HepG2 (cell line): ENCODE data around the gene UTP11. TPM values are rescaled to one million over a fixed set of nuclear protein-coding genes. Genes with fewer than 3 reads are reported as not detected.

ENCODE experiments used
- CBX1 ChIP-seq: IDR thresholded peaks from one replicate; pipeline ENCODE4 v1.6.1; 2016; ENCODE audit warnings: antibody characterized with exemption, low read depth
- HNF4A ChIP-seq: sonication (generic); formaldehyde crosslinking; IDR thresholded peaks from 2 replicates; pipeline ENCODE4 v1.4.0; 2020; ENCODE audit warnings: missing genetic modification reagents
- MIER3 ChIP-seq: IDR thresholded peaks from 2 replicates; pipeline ENCODE4 v1.6.1; 2016; ENCODE audit warnings: missing compliant biosample characterization, borderline replicate concordance
- PPARG ChIP-seq: conservative IDR thresholded peaks from 2 replicates; pipeline ENCODE4 v1.6.1; 2016; ENCODE audit warnings: missing biosample characterization, missing genetic modification reagents
- RAD51 ChIP-seq: fragments of 450-650 bp; IDR thresholded peaks from 2 replicates; pipeline ENCODE4 v1.6.1; 2016; ENCODE audit warnings: borderline replicate concordance
- RFXANK ChIP-seq: IDR thresholded peaks from 2 replicates; pipeline ENCODE4 v1.6.1; 2016
- ZBTB21 ChIP-seq: sonication (generic); formaldehyde crosslinking; IDR thresholded peaks from 2 replicates; pipeline ENCODE4 v1.4.0; 2020; ENCODE audit warnings: missing genetic modification reagents
- ZKSCAN8 ChIP-seq: IDR thresholded peaks from 2 replicates; pipeline ENCODE4 v1.6.1; 2016; ENCODE audit warnings: borderline replicate concordance, missing genetic modification reagents, missing compliant biosample characterization
- ZNF232 ChIP-seq: sonication (generic); formaldehyde crosslinking; IDR thresholded peaks from 2 replicates; pipeline ENCODE4 v1.4.0; 2020; ENCODE audit warnings: missing genetic modification reagents, borderline replicate concordance
- ZNF253 ChIP-seq: sonication (generic); formaldehyde crosslinking; IDR thresholded peaks from 2 replicates; pipeline ENCODE4 v1.8.0; 2022; ENCODE audit warnings: mild to moderate bottlenecking, missing genetic modification reagents, borderline replicate concordance
- ZNF557 ChIP-seq: sonication (generic); formaldehyde crosslinking; IDR thresholded peaks from 2 replicates; pipeline ENCODE4 v1.4.0; 2020; ENCODE audit warnings: missing genetic modification reagents
- ZNF598 ChIP-seq: sonication (generic); formaldehyde crosslinking; IDR thresholded peaks from 2 replicates; pipeline ENCODE4 v1.5.1; 2020; ENCODE audit warnings: mild to moderate bottlenecking, missing genetic modification reagents, borderline replicate concordance
- ZNF713 ChIP-seq: sonication (generic); formaldehyde crosslinking; IDR thresholded peaks from 2 replicates; pipeline ENCODE4 v1.4.0; 2020; ENCODE audit warnings: mild to moderate bottlenecking, missing genetic modification reagents
- polyA plus RNA-seq, 8 experiments: library from polyadenylated mRNA; depleted of rRNA in 3 of 8; stranded (reverse) in 7 of 8; unstranded in 1 of 8; fragments of >200 nt; fragmentation: Illumina TruSeq in 4 of 8; extraction: Trizol in 4 of 8; gene quantifications; 2 replicates each; pipeline versions ENCODE4 v1.2.1 to v1.2.3, GENCODE V29; 2011 to 2016; ENCODE audit warnings: low read depth in 4 of 8, missing spikeins in 1 of 8, mixed read lengths in 1 of 8; ENCODE audit not compliant: insufficient read depth in 1 of 8
- total RNA-seq, 5 experiments: library from RNA; depleted of rRNA; stranded (reverse); fragments of >200 nt; fragmentation: Illumina TruSeq; extraction: Trizol; gene quantifications; 2 replicates each; pipeline ENCODE4 v1.2.3, GENCODE V29; 2016; ENCODE audit warnings: low read depth in 1 of 5
- TF ChIP-seq, protein P1 (sequence below), 2 experiments: sonication (generic) in 1 of 2; formaldehyde crosslinking in 1 of 2; IDR thresholded peaks; 2 replicates each; pipeline versions ENCODE4 v1.5.1 to v1.6.1; 2011 to 2020; ENCODE audit warnings: borderline replicate concordance in 1 of 2, low read depth in 1 of 2, low read length in 1 of 2, mild to moderate bottlenecking in 1 of 2, missing genetic modification reagents in 1 of 2, moderate library complexity in 1 of 2
- TF ChIP-seq, protein P2 (sequence below): sonication (generic); formaldehyde crosslinking; IDR thresholded peaks from 2 replicates; pipeline ENCODE4 v1.8.1; 2023; ENCODE audit warnings: mild to moderate bottlenecking, missing genetic modification reagents
- TF ChIP-seq, protein P3 (sequence below): sonication (generic); formaldehyde crosslinking; IDR thresholded peaks from 2 replicates; pipeline ENCODE4 v1.4.0; 2020; ENCODE audit warnings: missing genetic modification reagents; ENCODE audit errors: not compliant biosample characterization
- TF ChIP-seq, protein P4 (sequence below): sonication (generic); formaldehyde crosslinking; conservative IDR thresholded peaks from 2 replicates; pipeline ENCODE4 v1.8.0; 2022; ENCODE audit warnings: low read depth, missing genetic modification reagents
- TF ChIP-seq, protein P5 (sequence below): IDR thresholded peaks from 2 replicates; pipeline ENCODE4 v1.6.1; 2016; ENCODE audit warnings: control low read depth
- TF ChIP-seq, protein P6 (sequence below): sonication (generic); formaldehyde crosslinking; IDR thresholded peaks from 2 replicates; pipeline ENCODE4 v1.5.0; 2020; ENCODE audit warnings: missing genetic modification reagents, mild to moderate bottlenecking, borderline replicate concordance

The UTP11 gene
- total and polyA plus RNA-seq, 2 of the 13 experiments (the other 11 are each of a cell fraction or from before 2014, with no cell fraction given): 13.5 to 44.8 TPM

DNA sequence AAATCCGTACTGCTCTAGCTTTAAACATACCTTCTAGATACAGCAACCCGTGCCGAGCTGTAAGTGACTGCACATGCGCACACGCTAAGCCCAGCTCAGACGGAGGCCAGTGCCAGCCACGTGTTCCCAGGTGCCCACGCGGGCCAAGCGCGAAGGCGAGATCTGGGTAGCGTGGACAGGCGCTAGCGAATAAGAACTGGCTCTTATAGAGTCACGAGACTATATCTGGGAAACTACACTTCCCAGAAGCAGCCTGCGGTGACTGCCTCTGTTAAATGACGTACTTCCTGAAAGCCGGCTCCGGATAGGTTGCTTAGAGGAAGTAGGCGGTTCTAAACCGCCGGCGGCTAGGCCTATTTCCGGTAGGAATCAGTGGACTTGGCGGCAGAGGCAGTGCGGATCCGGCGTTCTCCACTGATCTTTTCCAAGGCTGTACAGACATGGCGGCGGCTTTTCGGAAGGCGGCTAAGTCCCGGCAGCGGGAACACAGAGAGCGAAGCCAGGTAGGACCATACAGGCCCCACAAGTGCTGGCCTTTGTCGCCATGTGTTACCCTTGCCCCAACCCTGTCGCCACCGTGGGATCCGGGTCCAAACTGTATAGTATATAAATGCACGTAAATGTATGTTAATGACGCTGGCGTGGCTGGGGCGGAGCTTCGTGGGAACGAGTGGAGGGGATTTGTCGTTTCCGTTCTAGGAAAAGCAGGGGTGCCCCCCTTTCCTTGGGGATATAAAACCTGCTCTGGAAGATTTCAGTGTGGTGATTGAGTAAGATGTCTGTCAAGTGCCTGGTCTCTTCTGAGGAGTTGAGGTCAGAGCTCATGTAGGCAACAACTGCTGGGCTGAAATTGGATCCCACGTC lies at the start of gene UTP11 (continued):
- TF ChIP-seq, protein P1, sequence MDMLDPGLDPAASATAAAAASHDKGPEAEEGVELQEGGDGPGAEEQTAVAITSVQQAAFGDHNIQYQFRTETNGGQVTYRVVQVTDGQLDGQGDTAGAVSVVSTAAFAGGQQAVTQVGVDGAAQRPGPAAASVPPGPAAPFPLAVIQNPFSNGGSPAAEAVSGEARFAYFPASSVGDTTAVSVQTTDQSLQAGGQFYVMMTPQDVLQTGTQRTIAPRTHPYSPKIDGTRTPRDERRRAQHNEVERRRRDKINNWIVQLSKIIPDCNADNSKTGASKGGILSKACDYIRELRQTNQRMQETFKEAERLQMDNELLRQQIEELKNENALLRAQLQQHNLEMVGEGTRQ (IDR thresholded peaks at IDR 0.05; ENCODE audit: low read depth, low read length): peak; percentile 78
- TF ChIP-seq, protein P1 (CRISPR knock-in tag; IDR thresholded peaks at IDR 0.05; ENCODE audit: borderline replicate concordance): peak; percentile 91
- TF ChIP-seq PPARG (CRISPR knock-in tag) (peak; percentile 72), HNF4A (CRISPR knock-in tag) (no peak), ZNF598 (CRISPR knock-in tag) (peak; percentile 66; the same call in 1 of the 2 replicates), ZNF557 (CRISPR knock-in tag) (0 out of 2 replicates have a peak, but pooled peaks have one; percentile 59), RFXANK (CRISPR knock-in tag) (peak; percentile 77; the same call in 1 of the 2 replicates), CBX1 (peak; percentile 75), ZNF232 (CRISPR knock-in tag) (peak; percentile 98), ZNF713 (CRISPR knock-in tag) (no peak), ZKSCAN8 (CRISPR knock-in tag) (0 out of 2 replicates have a peak, but pooled peaks have one; percentile 65), ZBTB21 (peak; percentile 86), MIER3 (CRISPR knock-in tag) (peak; percentile 90; the same call in 1 of the 2 replicates), ZNF253 (CRISPR knock-in tag) (peak; percentile 97; the same call in 1 of the 2 replicates), RAD51 (peak; percentile 11; the same call in 1 of the 2 replicates)
- TF ChIP-seq, protein P2, sequence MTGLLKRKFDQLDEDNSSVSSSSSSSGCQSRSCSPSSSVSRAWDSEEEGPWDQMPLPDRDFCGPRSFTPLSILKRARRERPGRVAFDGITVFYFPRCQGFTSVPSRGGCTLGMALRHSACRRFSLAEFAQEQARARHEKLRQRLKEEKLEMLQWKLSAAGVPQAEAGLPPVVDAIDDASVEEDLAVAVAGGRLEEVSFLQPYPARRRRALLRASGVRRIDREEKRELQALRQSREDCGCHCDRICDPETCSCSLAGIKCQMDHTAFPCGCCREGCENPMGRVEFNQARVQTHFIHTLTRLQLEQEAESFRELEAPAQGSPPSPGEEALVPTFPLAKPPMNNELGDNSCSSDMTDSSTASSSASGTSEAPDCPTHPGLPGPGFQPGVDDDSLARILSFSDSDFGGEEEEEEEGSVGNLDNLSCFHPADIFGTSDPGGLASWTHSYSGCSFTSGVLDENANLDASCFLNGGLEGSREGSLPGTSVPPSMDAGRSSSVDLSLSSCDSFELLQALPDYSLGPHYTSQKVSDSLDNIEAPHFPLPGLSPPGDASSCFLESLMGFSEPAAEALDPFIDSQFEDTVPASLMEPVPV (CRISPR knock-in tag): peak; percentile 89
- TF ChIP-seq, protein P3, sequence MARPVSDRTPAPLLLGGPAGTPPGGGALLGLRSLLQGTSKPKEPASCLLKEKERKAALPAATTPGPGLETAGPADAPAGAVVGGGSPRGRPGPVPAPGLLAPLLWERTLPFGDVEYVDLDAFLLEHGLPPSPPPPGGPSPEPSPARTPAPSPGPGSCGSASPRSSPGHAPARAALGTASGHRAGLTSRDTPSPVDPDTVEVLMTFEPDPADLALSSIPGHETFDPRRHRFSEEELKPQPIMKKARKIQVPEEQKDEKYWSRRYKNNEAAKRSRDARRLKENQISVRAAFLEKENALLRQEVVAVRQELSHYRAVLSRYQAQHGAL (CRISPR knock-in tag): peak; percentile 67
- TF ChIP-seq, protein P4, sequence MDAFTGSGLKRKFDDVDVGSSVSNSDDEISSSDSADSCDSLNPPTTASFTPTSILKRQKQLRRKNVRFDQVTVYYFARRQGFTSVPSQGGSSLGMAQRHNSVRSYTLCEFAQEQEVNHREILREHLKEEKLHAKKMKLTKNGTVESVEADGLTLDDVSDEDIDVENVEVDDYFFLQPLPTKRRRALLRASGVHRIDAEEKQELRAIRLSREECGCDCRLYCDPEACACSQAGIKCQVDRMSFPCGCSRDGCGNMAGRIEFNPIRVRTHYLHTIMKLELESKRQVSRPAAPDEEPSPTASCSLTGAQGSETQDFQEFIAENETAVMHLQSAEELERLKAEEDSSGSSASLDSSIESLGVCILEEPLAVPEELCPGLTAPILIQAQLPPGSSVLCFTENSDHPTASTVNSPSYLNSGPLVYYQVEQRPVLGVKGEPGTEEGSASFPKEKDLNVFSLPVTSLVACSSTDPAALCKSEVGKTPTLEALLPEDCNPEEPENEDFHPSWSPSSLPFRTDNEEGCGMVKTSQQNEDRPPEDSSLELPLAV (CRISPR knock-in tag): no peak
- TF ChIP-seq, protein P5, sequence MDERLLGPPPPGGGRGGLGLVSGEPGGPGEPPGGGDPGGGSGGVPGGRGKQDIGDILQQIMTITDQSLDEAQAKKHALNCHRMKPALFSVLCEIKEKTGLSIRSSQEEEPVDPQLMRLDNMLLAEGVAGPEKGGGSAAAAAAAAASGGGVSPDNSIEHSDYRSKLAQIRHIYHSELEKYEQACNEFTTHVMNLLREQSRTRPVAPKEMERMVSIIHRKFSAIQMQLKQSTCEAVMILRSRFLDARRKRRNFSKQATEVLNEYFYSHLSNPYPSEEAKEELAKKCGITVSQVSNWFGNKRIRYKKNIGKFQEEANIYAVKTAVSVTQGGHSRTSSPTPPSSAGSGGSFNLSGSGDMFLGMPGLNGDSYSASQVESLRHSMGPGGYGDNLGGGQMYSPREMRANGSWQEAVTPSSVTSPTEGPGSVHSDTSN (CRISPR knock-in tag): no peak
- TF ChIP-seq, protein P6, sequence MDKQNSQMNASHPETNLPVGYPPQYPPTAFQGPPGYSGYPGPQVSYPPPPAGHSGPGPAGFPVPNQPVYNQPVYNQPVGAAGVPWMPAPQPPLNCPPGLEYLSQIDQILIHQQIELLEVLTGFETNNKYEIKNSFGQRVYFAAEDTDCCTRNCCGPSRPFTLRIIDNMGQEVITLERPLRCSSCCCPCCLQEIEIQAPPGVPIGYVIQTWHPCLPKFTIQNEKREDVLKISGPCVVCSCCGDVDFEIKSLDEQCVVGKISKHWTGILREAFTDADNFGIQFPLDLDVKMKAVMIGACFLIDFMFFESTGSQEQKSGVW (CRISPR knock-in tag): peak; percentile 22; the same call in 1 of the 2 replicates
